NCI-H460 (cell line): Measurements from ENCODE around the gene MBP. TPM values are rescaled to one million over a fixed set of nuclear protein-coding genes. Genes with fewer than 3 reads are reported as not detected.

ENCODE experiments used
- DNase-seq: peaks from one replicate; pipeline ENCODE4 v3.0.0-alpha.2; 2016; ENCODE audit warnings: low read depth; ENCODE audit errors: extremely low read depth
- total RNA-seq: library from RNA; depleted of rRNA; stranded (reverse); fragments of >200 nt; shearing (Covaris generic); gene quantifications from 2 replicates; pipeline ENCODE4 v1.2.3, GENCODE V29; 2014; rRNA removed

The MBP gene
- total RNA-seq, 1 experiment from 2014 or later: 115 TPM

GRCh38 chr18:76931171-76931570, 201.4 kb downstream of the MBP start:
- no peak for DNase-seq

Other genes starting within 250 kb of the MBP start
- gene GALR1, start 117.1 kb upstream of the MBP start, total RNA-seq: not detected in 2 replicates